Stimulated activated CD8-positive, alpha-beta memory T cell treated with anti-CD3 and anti-CD28 coated beads, Interleukin-15, amount 100 ng/mL, for 1 hour (primary cell): ENCODE measurements around the gene CR1L.
"Not testable (repeated sequence)": the region's sequence is repeated elsewhere in the genome, so short reads cannot be mapped to it uniquely, and the experiment has no call there.

Experiments used
- DNase-seq: peaks from one replicate; pipeline ENCODE4 v3.0.0-alpha.2; 2020; ENCODE audit warnings: low read depth

CR1L gene

GRCh38 chr1:207646171-207646570 is 1.2 kb downstream of the CR1L start:
- DNase-seq, result no peak

- no peak for DNase-seq
Observed at GRCh38 chr1:207646944-207647579, 2.1 kb downstream of the CR1L start.

- no peak for DNase-seq
Observed at GRCh38 chr1:207647671-207648333, 2.9 kb downstream of the CR1L start.

- no peak for DNase-seq
Observed at GRCh38 chr1:207648334-207649209, 3.6 kb downstream of the CR1L start.

GRCh38 chr1:207649210-207649753 is 4.3 kb downstream of the CR1L start:
- no peak for DNase-seq

GRCh38 chr1:207649865-207650580 is 5.1 kb downstream of the CR1L start:
- no peak for DNase-seq

GRCh38 chr1:207651583-207651982 is 6.7 kb downstream of the CR1L start:
- DNase-seq, result no peak

GRCh38 chr1:207654320-207654719 is 9.4 kb downstream of the CR1L start:
- DNase-seq, result no peak

GRCh38 chr1:207658408-207658807 is 13.5 kb downstream of the CR1L start:
- no peak for DNase-seq

GRCh38 chr1:207658904-207659485 is 14.1 kb downstream of the CR1L start:
- DNase-seq, result no peak

- DNase-seq, result no peak
Observed at GRCh38 chr1:207659545-207660153, 14.7 kb downstream of the CR1L start.

- not testable (repeated sequence) for DNase-seq
Observed at GRCh38 chr1:207661420-207661819, 16.5 kb downstream of the CR1L start.

- no peak for DNase-seq
Observed at GRCh38 chr1:207666342-207666741, 21.4 kb downstream of the CR1L start.

GRCh38 chr1:207669528-207670009 is 24.6 kb downstream of the CR1L start:
- DNase-seq, result no peak

- DNase-seq, result no peak
Observed at GRCh38 chr1:207670192-207670591, 25.3 kb downstream of the CR1L start.

GRCh38 chr1:207670997-207671396 is 26.1 kb downstream of the CR1L start:
- DNase-seq, result no peak

- DNase-seq, result no peak
Observed at GRCh38 chr1:207672522-207673130, 27.7 kb downstream of the CR1L start.

- DNase-seq, result no peak
Observed at GRCh38 chr1:207673399-207673798, 28.5 kb downstream of the CR1L start.

- no peak for DNase-seq
Observed at GRCh38 chr1:207676153-207676552, 31.2 kb downstream of the CR1L start.

GRCh38 chr1:207680590-207681388 is 35.9 kb downstream of the CR1L start:
- not testable (repeated sequence) for DNase-seq
